A673 (cell line): ENCODE data around the gene LAMP2. TPM values are rescaled to one million over a fixed set of nuclear protein-coding genes. Genes with fewer than 3 reads are reported as not detected.
A peak's percentile ranks its signal among the peaks of the same experiment; 100 is the strongest.

ENCODE experiments used
- BruUV-seq: library from RNA; stranded (reverse); fragments of 400-500 nt; replicated peaks from 2 replicates; lab custom pipeline; 2021; lab: Mats Ljungman, UMichigan
- CTCF ChIA-PET: fragments of 300-600 bp; sonication (Branson Sonifier 250); formaldehyde crosslinking; loops from one replicate; lab custom pipeline; 2022; ENCODE audit warnings: antibody characterized with exemption; lab: Charles Lee
- POLR2A ChIA-PET: fragments of 300-600 bp; sonication (Branson Sonifier 250); formaldehyde crosslinking; loops from one replicate; lab custom pipeline; 2022; ENCODE audit warnings: antibody characterized with exemption; ENCODE audit not compliant: low non-redundant PET; lab: Charles Lee
- DNase-seq: peaks from one replicate; pipeline ENCODE4 v3.0.0-alpha.2; 2015; ENCODE audit warnings: low spot score
- H3K27ac ChIP-seq: fragments of 200-600 bp; sonication (generic); 2 replicates; pipeline ENCODE4 v1.5.1; 2016; ENCODE audit warnings: mixed run types, low read depth, mild to moderate bottlenecking, mixed read lengths, antibody characterized with exemption, low read length; ENCODE audit not compliant: poor library complexity, severe bottlenecking
- H3K27me3 ChIP-seq: fragments of 200-600 bp; sonication (generic); replicated peaks from 2 replicates; pipeline ENCODE4 v1.6.1; 2017; ENCODE audit warnings: mixed run types, low read depth, mild to moderate bottlenecking, mixed read lengths, antibody characterized with exemption, low read length; ENCODE audit not compliant: insufficient read depth, poor library complexity
- H3K36me3 ChIP-seq: fragments of 200-600 bp; sonication (generic); 2 replicates; pipeline ENCODE4 v1.6.1; 2016; ENCODE audit warnings: mixed run types, mild to moderate bottlenecking, mixed read lengths, antibody characterized with exemption, low read length; ENCODE audit not compliant: insufficient read depth, poor library complexity, severe bottlenecking
- H3K4me1 ChIP-seq: fragments of 200-600 bp; sonication (generic); 2 replicates; pipeline ENCODE4 v1.6.1; 2017; ENCODE audit warnings: mixed run types, mild to moderate bottlenecking, mixed read lengths, antibody characterized with exemption, low read length; ENCODE audit not compliant: insufficient read depth, poor library complexity, severe bottlenecking
- H3K4me3 ChIP-seq: fragments of 200-600 bp; sonication (generic); 2 replicates; pipeline ENCODE4 v1.5.1; 2016; ENCODE audit warnings: low read depth, mixed run types, mild to moderate bottlenecking, mixed read lengths, low read length; ENCODE audit not compliant: poor library complexity, severe bottlenecking
- H3K9me3 ChIP-seq: fragments of 200-600 bp; sonication (generic); 2 replicates; pipeline ENCODE4 v1.6.1; 2016; ENCODE audit warnings: mixed run types, low read depth, mild to moderate bottlenecking, mixed read lengths, antibody characterized with exemption, low read length; ENCODE audit not compliant: poor library complexity, severe bottlenecking
- CTCF ChIP-seq: fragments of 300-800, 200-600 bp; sonication (generic); conservative IDR thresholded peaks from 2 replicates; pipeline ENCODE4 v1.5.1; 2017; ENCODE audit warnings: low read depth, mild to moderate bottlenecking, antibody characterized with exemption, low read length, moderate library complexity, mixed read lengths
- EZH2 ChIP-seq: fragments of 200-600 bp; sonication (generic); IDR thresholded peaks from 2 replicates; pipeline ENCODE4 v1.6.1; 2017; ENCODE audit warnings: borderline replicate concordance, low read depth, mild to moderate bottlenecking, mixed read lengths, antibody characterized with exemption, low read length; ENCODE audit not compliant: poor library complexity, severe bottlenecking
- intact Hi-C: fragments of 100-400 bp; cut with micrococcal nuclease; formaldehyde crosslinking; loops from one replicate; pipeline ENCODE4 v1.10.0; 2022; ENCODE audit not compliant: unreplicated experiment
- total RNA-seq: library from RNA; stranded (reverse); gene quantifications from 2 replicates; pipeline ENCODE4 v1.2.3, GENCODE V29; 2021

Gene LAMP2
- total RNA-seq, 1 experiment from 2014 or later = 61.0 TPM

- intact Hi-C loops = no loop called here
- Histone ChIP-seq H3K27me3 (no peaks in the 10 kb centered on the region), H3K4me3 (peak overlapping the region; percentile 82), H3K36me3 (no peaks in the 10 kb centered on the region), H3K27ac (no peak overlapping the region), H3K9me3 (no peaks in the 10 kb centered on the region), H3K4me1 (no peaks in the 10 kb centered on the region)
- CTCF ChIA-PET = no interaction called here
- POLR2A ChIA-PET = no interaction called here
- TF ChIP-seq CTCF (no peak), EZH2 (no peak)
- no TSS peak for BruUV-seq
- no peak for DNase-seq
These were observed 1.0 kb downstream of the LAMP2 start for GRCh38 chrX:120468071-120468470.

GRCh38 chrX:120464411-120464810, 4.7 kb downstream of the LAMP2 start:
- intact Hi-C loops = no loop called here
- BruUV-seq = no TSS peak
- Histone ChIP-seq H3K27ac (no peak overlapping the region), H3K4me1 (no peaks in the 10 kb centered on the region), H3K27me3 (no peaks in the 10 kb centered on the region), H3K9me3 (no peaks in the 10 kb centered on the region), H3K36me3 (no peaks in the 10 kb centered on the region), H3K4me3 (no peak overlapping the region)
- POLR2A ChIA-PET = no interaction called here
- CTCF ChIA-PET = no interaction called here
- DNase-seq = no peak
- TF ChIP-seq CTCF (no peak), EZH2 (no peak)

- no peaks in the 10 kb centered on the region for H3K4me1 ChIP-seq
- CTCF ChIA-PET = no interaction called here
- TF ChIP-seq EZH2 (no peak), CTCF (no peak)
- no peaks in the 10 kb centered on the region for H3K27me3 ChIP-seq
- no peaks in the 10 kb centered on the region for H3K36me3 ChIP-seq
- H3K4me3 ChIP-seq = no peak overlapping the region
- no TSS peak for BruUV-seq
- POLR2A ChIA-PET = no interaction called here
- intact Hi-C loops = no loop called here
- no peaks in the 10 kb centered on the region for H3K9me3 ChIP-seq
- DNase-seq = peak; percentile 58
- no peak overlapping the region for H3K27ac ChIP-seq
These were observed 5.9 kb downstream of the LAMP2 start for GRCh38 chrX:120463241-120463640.
